GM10248 (cell line): Measurements from ENCODE around the gene CCDC24.

Source experiments
- CTCF ChIA-PET: fragments of 300-600 bp; sonication (Branson Sonifier 250); formaldehyde crosslinking; extraction: SDS; loops from one replicate; lab custom pipeline; 2021; ENCODE audit warnings: antibody characterized with exemption; lab: Yijun Ruan, JAX
- POLR2A ChIA-PET: fragments of 350-650 bp; sonication (Branson Sonifier 250); formaldehyde crosslinking; extraction: SDS; loops from one replicate; lab custom pipeline; 2020; ENCODE audit warnings: antibody characterized with exemption; lab: Yijun Ruan, JAX
- DNase-seq: peaks from one replicate; pipeline ENCODE4 v3.0.0; 2012; ENCODE audit errors: extremely low spot score
- TF ChIP-seq, protein P1 (sequence below): IDR thresholded peaks from 2 replicates; pipeline ENCODE4 v1.5.1; 2012; ENCODE audit warnings: mild to moderate bottlenecking, low read depth; ENCODE audit errors: extremely low read depth, missing control alignments, control extremely low read depth

Gene CCDC24

DNA sequence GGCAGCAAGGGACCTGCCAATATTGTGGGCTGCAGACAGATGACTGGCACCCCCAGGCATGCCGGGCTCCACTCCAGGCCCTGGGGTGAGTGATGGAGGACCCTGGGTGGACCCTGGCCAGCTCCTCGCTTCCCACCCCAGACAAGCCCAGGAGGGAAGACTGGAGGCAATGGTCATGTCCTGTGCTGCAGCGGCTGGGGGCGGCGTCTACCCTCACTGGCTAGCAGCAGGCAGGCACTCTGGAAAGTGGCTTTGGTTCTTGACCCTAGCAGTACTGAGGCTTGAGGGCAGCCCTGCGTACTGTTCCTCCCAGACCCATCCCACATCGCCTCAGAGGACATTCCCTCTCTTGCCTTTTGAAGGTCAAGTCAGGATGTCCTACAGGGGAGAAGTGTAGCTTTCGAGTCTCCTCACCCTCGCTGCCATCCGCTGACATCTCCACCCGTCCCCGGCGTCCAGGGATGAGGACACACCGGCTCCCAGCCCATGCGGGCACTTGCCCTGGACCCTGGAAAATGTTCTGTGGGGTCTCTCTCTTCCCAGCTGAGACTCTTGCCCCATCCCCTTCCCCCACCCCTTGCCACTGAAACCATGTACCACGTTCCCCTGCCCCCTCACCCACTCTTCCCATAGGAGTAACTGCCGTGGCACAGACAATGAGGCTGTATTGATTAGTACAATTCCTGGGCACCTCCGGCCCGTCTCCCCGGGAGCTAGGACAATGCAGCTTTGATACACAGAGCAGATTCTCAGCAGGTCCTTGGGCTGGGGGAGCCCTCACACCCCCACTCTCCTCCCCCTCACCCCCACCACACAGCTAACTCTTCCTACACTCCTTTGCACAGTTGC lies 24.9 kb downstream of the CCDC24 start:
- no peak for DNase-seq
- ChIA-PET POLR2A (interaction anchor here (1.1 kb wide), 1 partner anchor 576 kb away, joined by 3 read pairs; no protein-coding TSS in a partner anchor), CTCF (interaction anchor here (0.8 to 2.4 kb wide), 5 partner anchors 10 to 41 kb away, joined by 3 to 9 read pairs (median 3); no protein-coding TSS in a partner anchor)
- TF ChIP-seq, protein P1, sequence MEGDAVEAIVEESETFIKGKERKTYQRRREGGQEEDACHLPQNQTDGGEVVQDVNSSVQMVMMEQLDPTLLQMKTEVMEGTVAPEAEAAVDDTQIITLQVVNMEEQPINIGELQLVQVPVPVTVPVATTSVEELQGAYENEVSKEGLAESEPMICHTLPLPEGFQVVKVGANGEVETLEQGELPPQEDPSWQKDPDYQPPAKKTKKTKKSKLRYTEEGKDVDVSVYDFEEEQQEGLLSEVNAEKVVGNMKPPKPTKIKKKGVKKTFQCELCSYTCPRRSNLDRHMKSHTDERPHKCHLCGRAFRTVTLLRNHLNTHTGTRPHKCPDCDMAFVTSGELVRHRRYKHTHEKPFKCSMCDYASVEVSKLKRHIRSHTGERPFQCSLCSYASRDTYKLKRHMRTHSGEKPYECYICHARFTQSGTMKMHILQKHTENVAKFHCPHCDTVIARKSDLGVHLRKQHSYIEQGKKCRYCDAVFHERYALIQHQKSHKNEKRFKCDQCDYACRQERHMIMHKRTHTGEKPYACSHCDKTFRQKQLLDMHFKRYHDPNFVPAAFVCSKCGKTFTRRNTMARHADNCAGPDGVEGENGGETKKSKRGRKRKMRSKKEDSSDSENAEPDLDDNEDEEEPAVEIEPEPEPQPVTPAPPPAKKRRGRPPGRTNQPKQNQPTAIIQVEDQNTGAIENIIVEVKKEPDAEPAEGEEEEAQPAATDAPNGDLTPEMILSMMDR = no peak

DNA sequence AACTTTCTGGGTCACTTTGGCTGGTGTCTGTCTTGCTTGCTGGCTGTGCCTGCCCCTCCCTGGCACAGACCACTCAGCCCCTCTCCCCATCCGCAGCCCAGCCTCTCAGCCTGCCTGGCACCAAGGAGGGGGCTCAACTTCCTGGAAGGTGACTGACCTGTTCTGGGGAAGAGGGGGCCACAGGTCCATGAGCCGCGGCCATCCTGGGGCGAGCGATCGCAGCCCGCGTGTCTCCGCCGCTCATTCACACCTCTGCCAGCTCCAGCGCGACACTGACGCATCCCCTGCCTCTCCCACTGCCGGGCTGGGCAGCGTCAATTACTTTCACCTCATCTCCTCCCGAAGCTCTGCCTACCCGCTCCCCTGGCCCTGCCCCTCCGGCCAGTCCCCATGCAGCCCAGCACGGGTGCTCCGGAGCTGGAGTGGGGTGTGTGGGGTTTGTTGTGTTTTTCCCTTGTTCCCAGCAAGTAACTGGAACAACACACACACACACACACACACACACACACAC lies 25.5 kb downstream of the CCDC24 start:
- CTCF ChIA-PET = interaction anchor here (0.8 to 6.6 kb wide), 4 partner anchors 11 to 20 kb away, joined by 3 to 42 read pairs (median 4); no protein-coding TSS in a partner anchor
- POLR2A ChIA-PET = interaction anchor here (1.1 kb wide), 1 partner anchor 575 kb away, joined by 3 read pairs; no protein-coding TSS in a partner anchor
- TF ChIP-seq, protein P1 = no peak
- no peak for DNase-seq

DNA sequence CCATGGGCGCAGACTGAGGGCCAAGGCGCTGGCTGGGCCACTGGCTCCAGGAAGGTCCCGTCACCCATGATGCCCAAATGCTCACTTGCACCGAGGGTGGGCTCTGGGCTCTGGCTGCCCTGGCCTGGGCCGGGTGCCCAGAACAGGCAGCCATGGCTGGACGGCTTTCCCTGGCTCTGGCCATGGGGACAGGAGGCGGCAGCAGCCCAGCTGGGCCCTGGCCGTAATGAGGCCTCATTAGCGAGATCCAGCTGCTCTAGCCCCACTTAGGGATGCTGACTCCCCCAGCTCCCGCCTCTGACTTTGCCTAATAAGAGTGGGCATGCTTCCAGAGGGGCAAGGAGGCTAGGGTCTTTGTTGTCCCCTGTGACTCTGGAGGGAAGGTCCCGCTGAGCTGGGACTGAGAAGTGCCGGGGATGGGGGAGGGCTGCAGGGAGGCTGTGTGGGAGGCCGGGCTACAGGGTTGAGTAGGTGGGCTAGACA lies 28.1 kb downstream of the CCDC24 start:
- POLR2A ChIA-PET = interaction anchor here (0.5 kb wide), 1 partner anchor 958 kb away, joined by 3 read pairs; no protein-coding TSS in a partner anchor

DNA sequence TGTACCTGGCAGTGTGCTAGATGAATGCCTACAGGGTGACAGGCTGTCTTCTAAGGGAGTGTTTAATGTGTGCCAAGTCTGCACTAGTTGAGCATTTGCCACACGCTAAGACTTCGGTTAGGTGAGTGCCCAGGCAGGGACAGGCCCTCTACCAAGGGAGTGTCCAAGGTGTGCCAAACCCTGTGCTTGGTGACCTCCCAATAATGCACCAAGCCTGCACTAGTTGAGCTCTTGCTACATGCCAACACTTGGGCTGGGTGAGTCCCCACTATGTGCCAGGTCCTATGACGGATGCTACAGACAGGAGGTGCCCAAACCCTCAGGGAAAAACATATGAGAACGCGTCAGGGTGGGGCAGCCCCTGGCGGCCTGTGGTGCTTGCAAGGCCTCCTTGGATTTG lies 29.1 kb downstream of the CCDC24 start:
- TF ChIP-seq, protein P1 = no peak
- ChIA-PET CTCF (interaction anchor here (1.0 to 6.6 kb wide), 5 partner anchors 8 to 27 kb away, joined by 3 to 42 read pairs (median 7); partner anchors contain the start of gene SLC6A9), POLR2A (interaction anchor here (0.5 kb wide), 1 partner anchor 959 kb away, joined by 3 read pairs; no protein-coding TSS in a partner anchor)
- DNase-seq = no peak

More for the DNA sequence above, 28.1 kb downstream of the CCDC24 start:
- CTCF ChIA-PET = interaction anchor here (1.3 to 6.6 kb wide), 3 partner anchors 10 to 17 kb away, joined by 3 to 42 read pairs (median 17); no protein-coding TSS in a partner anchor
- TF ChIP-seq, protein P1 = no peak
- DNase-seq = no peak

DNA sequence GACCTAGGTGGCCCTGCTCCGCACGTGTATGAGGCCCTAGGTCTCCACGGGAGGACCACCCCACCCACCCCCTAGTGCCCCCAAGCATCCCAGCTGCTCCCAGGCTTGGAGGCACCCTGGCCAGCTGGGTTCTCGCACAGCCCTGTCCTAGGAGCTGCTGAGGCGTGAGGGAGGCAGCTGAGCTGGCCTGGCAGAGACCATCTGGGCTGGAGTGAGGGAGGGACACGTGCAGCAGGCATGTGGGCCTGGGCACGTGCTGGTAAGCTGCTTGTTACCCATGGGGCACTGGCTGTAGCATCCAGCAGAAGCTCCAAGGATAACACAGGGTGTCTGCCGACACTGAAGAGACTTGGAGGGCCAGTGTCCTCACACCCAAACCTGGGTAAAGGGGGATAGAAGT lies 29.8 kb downstream of the CCDC24 start:
- ChIA-PET POLR2A (no interaction called here), CTCF (interaction anchor here (1.0 to 6.6 kb wide), 6 partner anchors 7 to 258 kb away, joined by 3 to 42 read pairs (median 6); partner anchors contain the start of gene SLC6A9)
- TF ChIP-seq, protein P1 = no peak
- DNase-seq = no peak
